Testis (tissue), 3 donors: ENCODE measurements around the gene MAP7D1. TPM values are rescaled to one million over a fixed set of nuclear protein-coding genes. Genes with fewer than 3 reads are reported as not detected.
"Not testable (repeated sequence)": the region's sequence is repeated elsewhere in the genome, so short reads cannot be mapped to it uniquely, and the experiment has no call there.

ENCODE experiments used
- DNase-seq: peaks from one replicate; pipeline ENCODE4 v3.0.0-alpha.2; 2019
- H3K27ac ChIP-seq, 2 donors: fragments of 200-600 bp; sonication (generic); one replicate each; pipeline ENCODE4 v1.5.1; 2019
- H3K27me3 ChIP-seq: fragments of 200-600 bp; sonication (generic); one replicate; pipeline ENCODE4 v1.5.1; 2019
- H3K36me3 ChIP-seq: fragments of 200-600 bp; sonication (generic); one replicate; pipeline ENCODE4 v1.5.1; 2017; ENCODE audit warnings: low read depth; ENCODE audit errors: missing control alignments
- H3K4me1 ChIP-seq: fragments of 200-600 bp; sonication (generic); one replicate; pipeline ENCODE4 v1.5.1; 2019
- H3K4me3 ChIP-seq, 2 donors: fragments of 200-600 bp; sonication (generic); one replicate each; pipeline ENCODE4 v1.5.1; 2017 to 2019
- H3K9me3 ChIP-seq: fragments of 200-600 bp; sonication (generic); one replicate; pipeline ENCODE4 v1.5.1; 2017
- CTCF ChIP-seq, 3 experiments: fragments of 450-650 bp in 2 of 3; fragments of 200-600 bp in 1 of 3; sonication (generic) in 1 of 3; IDR thresholded peaks; one replicate each; pipeline ENCODE4 v1.5.1; 2016 to 2019; ENCODE audit warnings: antibody characterized with exemption in 3 of 3, mild to moderate bottlenecking in 2 of 3, moderate library complexity in 1 of 3
- POLR2A ChIP-seq: fragments of 450-650 bp; IDR thresholded peaks from one replicate; pipeline ENCODE4 v1.6.1; 2017; ENCODE audit warnings: antibody characterized with exemption, mild to moderate bottlenecking, moderate library complexity
- WGBS, 2 donors: methylation state at CpG; one replicate each; pipeline ENCODE4 v1.1.5; 2018; 5-methylcytosine and 5-hydroxymethylcytosine counted together
- intact Hi-C: fragments of 100-400 bp; cut with DNase I; formaldehyde crosslinking; loops from one replicate; pipeline ENCODE4 v1.15.1; 2023; ENCODE audit warnings: low total_unique reads
- polyA plus RNA-seq: library from polyadenylated mRNA; stranded (reverse); fragments of 350-450 nt; fragmentation: Illumina TruSeq; extraction: RNeasy Lipid Tissue Mini Kit (QIAGEN cat#74804); gene quantifications from one replicate; pipeline ENCODE4 v1.2.3, GENCODE V29; 2014; ENCODE audit warnings: low read depth, low replicate concordance; ENCODE audit not compliant: insufficient read depth
- total RNA-seq, 2 donors: library from RNA; depleted of rRNA; stranded (reverse); fragments of >200 nt; gene quantifications; one replicate each; pipeline ENCODE4 v1.2.3, GENCODE V29; 2016

MAP7D1 gene
- total and polyA plus RNA-seq, 3 donors from 2014 or later: 45.4 to 59.6 (median 50.2) TPM

GRCh38 chr1:36211307-36211706 lies 55.3 kb downstream of the MAP7D1 start:
- DNase-seq: no peak
- Histone ChIP-seq H3K36me3 (no peaks in the 10 kb centered on the region), H3K27me3 (no peaks in the 10 kb centered on the region), H3K27ac (no peak overlapping the region), H3K4me3 (no peak overlapping the region), H3K4me1 (no peaks in the 10 kb centered on the region), H3K9me3 (no peaks in the 10 kb centered on the region)
- intact Hi-C loops: no loop called here
- no peak for TF ChIP-seq CTCF (IDR thresholded peaks at IDR 0.05)
- 91 to 96% methylated on average over 3 of the region's 3 CpGs for WGBS, 2 donors

- no peaks in the 10 kb centered on the region for H3K4me1 ChIP-seq
- 86 to 95% methylated on average over 2 of the region's 2 CpGs for WGBS, 2 donors
- no peak overlapping the region for H3K27ac ChIP-seq
- H3K27me3 ChIP-seq: no peaks in the 10 kb centered on the region
- no peaks in the 10 kb centered on the region for H3K9me3 ChIP-seq
- TF ChIP-seq CTCF (IDR thresholded peaks at IDR 0.05) (no peak), POLR2A (no peak)
- no peak for DNase-seq
- H3K4me3 ChIP-seq: no peak overlapping the region
- no peaks in the 10 kb centered on the region for H3K36me3 ChIP-seq
- intact Hi-C loops: no loop called here
Measured at GRCh38 chr1:36211841-36212240, 55.9 kb downstream of the MAP7D1 start.

GRCh38 chr1:36212782-36213181 lies 56.8 kb downstream of the MAP7D1 start:
- Histone ChIP-seq H3K27ac (no peak overlapping the region), H3K27me3 (no peaks in the 10 kb centered on the region), H3K4me1 (no peaks in the 10 kb centered on the region), H3K4me3 (no peak overlapping the region), H3K9me3 (no peaks in the 10 kb centered on the region), H3K36me3 (no peaks in the 10 kb centered on the region)
- TF ChIP-seq CTCF (IDR thresholded peaks at IDR 0.05) (no peak), POLR2A (no peak)
- intact Hi-C loops: no loop called here
- no peak for DNase-seq
- WGBS, 2 donors: 77 to 83% methylated on average over 2 of the region's 2 CpGs

GRCh38 chr1:36217670-36218069 lies 61.7 kb downstream of the MAP7D1 start:
- no peak for DNase-seq
- H3K27me3 ChIP-seq: no peaks in the 10 kb centered on the region
- no peak overlapping the region for H3K4me3 ChIP-seq
- H3K9me3 ChIP-seq: no peaks in the 10 kb centered on the region
- H3K4me1 ChIP-seq: peaks cover under 1% of the 10 kb centered on the region
- no peaks in the 10 kb centered on the region for H3K36me3 ChIP-seq
- no peak overlapping the region for H3K27ac ChIP-seq
- TF ChIP-seq CTCF (IDR thresholded peaks at IDR 0.05) (peak in 1 of 3 experiments; percentile 7), POLR2A (no peak)
- 58 to 61% methylated on average over 2 of the region's 2 CpGs for WGBS, 2 donors
- intact Hi-C loops: no loop called here

- not testable (repeated sequence) for H3K4me3 ChIP-seq, H3K27me3 ChIP-seq, DNase-seq, H3K9me3 ChIP-seq, H3K27ac ChIP-seq, H3K36me3 ChIP-seq
- intact Hi-C loops: loop anchor here (10.0 kb wide), 1 partner anchor 63 kb away; no protein-coding TSS in a partner anchor
- H3K4me1 ChIP-seq: peaks cover 20% of the 10 kb centered on the region
- WGBS, 2 donors: 79 to 91% methylated on average over 7 of the region's 7 CpGs
Measured at GRCh38 chr1:36221901-36222300, 65.9 kb downstream of the MAP7D1 start.
